PC-9 (cell line): ENCODE data around the gene KIF27.
"Not testable (repeated sequence)": the region's sequence is repeated elsewhere in the genome, so short reads cannot be mapped to it uniquely, and the experiment has no call there.

ENCODE experiments used
- CTCF ChIP-seq: fragments of 200-600 bp; sonication (generic); conservative IDR thresholded peaks from 2 replicates; pipeline ENCODE4 v1.6.1; 2017; ENCODE audit warnings: mixed run types, antibody characterized with exemption, mild to moderate bottlenecking, moderate library complexity
- EZH2 ChIP-seq: fragments of 200-600 bp; sonication (generic); IDR thresholded peaks from 2 replicates; pipeline ENCODE4 v1.8.0; 2017; ENCODE audit warnings: antibody characterized with exemption, low read depth

GRCh38 chr9:83830426-83831071 lies 90.7 kb downstream of the KIF27 start:
- TF ChIP-seq CTCF, EZH2: not testable (repeated sequence)
